ENCODE results near the gene C2CD4D.
A peak's percentile ranks its signal among the peaks of the same experiment; 100 is the strongest.

Gene C2CD4D

DNA sequence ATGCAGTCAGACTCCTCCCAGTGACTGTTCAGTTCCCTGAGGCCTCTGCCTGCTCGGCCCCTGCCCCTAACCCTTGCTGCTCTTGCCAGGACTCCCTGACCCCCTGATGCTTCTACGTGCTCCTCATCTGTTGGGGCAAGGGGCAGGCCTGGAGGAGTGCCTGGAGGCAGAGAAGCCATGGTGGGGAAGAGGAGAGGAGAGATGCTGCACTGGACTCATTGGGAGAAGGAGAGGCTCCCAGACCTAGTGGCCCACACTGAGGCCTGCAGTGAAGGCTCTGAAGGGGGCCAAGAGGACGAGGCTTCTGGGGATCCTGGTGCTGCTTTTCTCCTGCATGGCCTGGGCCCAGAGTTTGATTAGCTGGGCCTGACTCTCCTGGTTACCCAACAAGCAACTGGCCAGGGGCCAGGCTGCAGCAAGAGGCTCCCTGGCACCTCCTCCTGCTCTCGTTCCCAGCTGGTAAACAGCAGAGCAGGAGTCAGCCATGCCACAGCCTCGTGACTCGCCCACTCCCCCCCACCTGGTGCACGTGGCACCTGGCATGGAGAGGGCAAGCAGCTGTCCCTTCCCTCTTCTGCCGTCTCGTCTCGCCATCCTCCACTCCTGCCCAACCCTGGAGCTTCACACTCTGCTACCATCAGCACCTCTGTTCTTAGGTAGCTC lies 7.2 kb downstream of the C2CD4D start:
- peak; percentile 52 for DNase-seq

DNA sequence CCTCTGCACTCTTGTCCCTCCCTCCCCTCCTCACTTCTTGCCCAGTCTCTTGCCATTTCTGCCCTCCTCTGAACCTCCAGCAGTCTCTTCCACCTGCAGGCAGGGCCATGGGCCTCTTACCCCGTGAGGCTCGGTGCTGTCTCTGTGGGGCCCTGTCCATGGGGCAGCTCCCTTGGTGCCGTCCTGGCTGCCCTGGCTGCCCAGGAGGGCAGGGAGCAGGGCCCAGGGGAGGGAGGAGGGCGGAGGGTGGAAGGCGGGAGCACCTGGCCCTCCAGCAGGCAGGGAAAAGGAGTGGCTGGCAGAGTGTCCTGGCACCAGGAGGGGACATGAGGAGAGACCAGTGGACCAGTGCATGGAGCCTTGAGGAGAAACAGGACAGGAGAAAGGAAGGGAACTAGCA lies 8.0 kb downstream of the C2CD4D start, which contains the start of gene RORC:
TSS of gene RORC (minus strand) at position 198 of the 400 bp plus-strand sequence. CDS start at position 160, 38 bp downstream.
- peak; percentile 33 for DNase-seq

DNA sequence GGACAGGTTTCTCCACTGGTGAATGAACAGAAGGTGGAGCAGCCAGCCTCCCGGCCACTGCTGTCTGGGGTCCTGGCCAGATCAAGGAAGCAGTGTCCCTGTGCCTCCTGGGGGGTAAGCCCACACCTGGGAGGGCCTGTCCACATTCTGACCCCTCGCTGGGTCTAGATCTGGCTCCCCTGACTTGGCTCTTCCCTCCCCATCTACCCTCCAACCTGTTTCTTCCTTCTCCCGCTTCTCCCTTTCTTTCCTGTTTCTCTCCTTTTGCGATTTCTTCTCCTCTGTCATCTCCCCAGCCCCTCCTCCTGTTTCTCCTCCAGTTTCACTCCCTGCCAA lies 8.4 kb downstream of the C2CD4D start:
- DNase-seq, result no peak

DNA sequence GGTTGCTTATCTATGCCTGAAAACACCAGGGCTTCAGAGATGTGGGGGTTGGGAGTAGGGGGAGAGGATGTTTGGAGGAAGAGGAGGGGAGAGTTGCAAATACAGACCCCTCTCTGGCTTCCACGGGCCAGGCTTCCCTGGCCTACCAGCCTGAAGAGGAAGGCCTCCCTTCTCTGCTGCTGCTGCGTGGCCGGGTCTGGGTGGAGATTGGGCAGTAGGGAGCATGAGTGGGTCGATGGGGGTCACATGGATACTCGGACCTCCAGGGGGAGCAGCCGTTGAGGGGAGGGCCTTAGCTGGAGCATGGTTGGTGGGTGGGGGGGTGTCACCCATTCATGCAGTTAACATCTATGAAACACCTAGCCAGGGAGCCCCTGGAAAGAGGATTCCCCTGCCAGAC lies 9.6 kb downstream of the C2CD4D start:
- no peak for DNase-seq

DNA sequence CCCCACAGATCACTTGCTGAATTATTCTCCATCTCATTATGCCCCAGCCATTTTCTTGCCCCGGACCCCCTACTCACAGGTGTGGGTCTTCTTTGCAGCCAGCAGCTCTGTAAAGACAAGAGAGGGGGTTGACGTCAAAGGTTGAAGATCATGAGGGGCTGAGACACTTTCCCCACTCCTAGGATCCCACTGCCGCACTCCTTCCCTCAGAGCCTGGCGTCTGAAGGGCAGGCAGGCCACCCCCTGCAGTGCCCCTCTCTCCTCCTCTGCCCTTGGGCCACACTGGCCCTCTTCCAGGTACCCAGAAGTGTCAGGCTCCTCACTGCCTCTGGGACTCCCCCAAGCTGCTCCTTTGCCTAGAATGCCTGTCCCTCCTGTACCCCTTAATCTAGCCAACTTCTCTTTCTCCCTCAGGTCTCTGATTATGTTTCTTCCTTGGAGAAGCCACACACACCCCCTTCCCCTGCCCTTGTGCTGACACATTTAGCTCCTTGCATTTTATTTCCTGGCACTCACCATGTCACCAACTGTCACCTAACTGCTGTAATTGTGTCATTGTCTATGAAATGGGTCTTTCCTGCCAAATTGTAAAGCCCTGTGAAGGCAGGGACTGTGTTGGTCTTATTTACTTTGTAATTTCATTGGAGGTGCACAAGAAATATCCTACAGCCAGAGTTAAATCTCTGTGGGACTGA lies 10.1 kb downstream of the C2CD4D start:
- no peak for DNase-seq

DNA sequence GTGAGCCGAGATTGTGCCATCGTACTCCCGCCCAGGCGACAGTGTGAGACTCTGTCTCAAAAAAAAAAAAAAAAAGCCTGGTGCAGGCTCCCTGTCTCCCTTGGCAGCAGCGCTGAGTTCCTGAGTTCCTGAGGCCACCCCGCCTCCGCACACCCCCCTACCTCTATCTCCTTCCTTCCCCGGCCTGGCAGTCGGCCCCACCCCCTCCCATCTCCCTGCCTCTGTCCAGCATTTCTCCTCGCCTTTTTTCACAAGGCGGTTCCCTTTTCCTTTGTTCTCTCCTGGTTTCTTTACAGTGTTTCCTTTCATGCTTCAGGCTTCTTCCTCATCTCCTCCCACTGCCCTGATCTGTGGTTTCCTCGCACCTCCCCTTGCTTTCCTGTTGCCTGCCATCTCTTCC lies 10.7 kb downstream of the C2CD4D start:
- no peak for DNase-seq

DNA sequence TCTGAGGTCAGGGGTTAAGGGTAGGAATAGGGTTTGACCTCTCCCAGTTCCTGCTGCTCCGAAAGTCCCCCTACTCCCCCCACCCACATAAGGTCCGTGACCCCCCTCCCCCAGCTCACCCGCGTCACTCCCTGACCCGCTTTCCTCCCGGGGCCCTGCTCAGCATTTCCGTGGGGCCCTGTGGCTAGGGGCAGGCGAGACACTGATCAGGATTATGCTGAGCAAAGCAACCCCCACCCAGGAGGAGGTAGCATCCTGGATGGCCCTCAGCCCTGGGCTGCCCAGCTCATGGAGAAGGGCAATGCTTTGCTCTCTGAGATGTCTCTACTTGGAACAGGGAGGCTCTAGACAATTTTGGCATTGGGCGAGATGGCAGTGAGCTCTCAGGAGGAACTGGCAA lies 11.8 kb downstream of the C2CD4D start:
- no peak for DNase-seq

DNA sequence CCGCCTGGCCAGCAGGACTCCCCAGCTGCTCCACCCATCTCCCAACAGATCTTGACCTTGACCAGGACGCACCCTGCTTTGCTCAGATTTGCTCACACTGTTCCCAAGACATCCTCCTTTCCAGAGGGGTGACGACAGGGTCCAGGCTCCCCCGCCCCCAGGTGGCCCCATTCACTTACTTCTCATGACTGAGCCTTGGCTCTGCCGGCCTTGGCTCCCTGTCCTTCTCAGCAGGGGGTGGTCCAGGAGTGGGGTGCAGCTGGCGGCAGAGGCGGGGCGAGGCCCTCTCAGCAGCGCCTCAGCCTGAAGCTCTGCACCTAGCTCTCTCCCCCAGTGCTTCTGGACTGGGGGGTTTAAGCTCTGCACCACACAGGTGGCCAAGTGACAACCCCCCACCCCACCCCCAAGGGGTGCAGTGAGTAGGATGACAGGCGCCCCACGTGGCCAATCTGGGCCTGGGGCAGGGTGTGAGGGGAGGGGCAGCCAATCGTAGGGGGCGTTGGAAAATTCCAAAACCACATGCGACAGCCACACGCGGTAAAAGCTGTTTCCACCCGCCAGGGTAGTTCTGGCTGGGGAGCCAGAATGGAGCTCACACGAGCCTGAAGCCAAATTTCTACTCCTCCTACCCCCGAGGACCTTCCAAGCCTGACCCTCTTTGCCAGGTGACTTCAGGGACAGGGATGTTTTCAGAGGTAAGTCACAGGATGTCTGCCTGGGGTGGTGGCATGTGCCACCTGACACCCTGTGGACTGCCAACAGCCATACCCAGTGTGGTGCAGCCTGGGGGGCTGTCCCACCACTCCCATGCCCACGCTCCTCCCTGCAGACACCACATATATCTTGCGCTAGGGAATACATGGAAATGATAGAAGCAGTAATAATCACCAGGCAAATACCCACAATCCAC lies 13.6 kb downstream of the C2CD4D start:
- no peak for DNase-seq

DNA sequence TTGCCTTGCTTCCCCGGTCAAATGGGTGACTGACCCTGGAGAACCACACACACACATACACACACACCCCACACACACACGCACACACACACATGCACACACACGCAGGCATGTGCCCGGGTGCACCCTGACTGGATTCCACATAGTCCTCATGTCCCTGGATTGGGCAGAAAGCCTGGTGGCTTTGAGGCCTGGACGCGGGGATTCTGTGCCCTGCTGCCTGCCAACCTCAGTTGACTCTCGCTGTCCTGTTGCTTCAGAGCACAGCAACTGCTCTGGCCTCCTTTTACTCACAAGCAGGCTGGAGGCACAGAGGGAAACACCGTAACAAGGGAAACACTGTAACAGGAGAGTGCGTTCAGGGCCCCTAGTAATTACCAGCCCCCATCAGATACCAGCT lies 14.4 kb downstream of the C2CD4D start:
- DNase-seq, result no peak

DNA sequence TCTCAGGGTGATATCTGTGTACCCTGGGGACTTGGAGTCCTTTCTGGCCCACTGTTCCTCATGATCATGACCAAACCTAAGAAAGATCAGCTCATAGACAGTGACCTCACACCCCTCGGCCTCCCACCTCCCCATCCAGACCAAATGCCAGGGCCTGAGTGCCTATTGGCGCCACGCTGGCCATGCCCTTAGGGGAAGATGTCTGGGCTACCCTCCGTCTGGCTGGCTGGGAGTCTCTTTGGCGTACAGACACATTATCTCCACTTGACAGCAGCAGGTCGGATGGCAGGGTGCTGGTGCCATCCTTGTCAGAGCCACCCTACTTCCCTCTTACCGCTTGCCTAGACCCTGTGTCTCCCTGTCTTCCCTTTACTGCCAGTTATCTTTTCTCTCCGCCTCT lies 16.4 kb downstream of the C2CD4D start:
- no peak for DNase-seq

DNA sequence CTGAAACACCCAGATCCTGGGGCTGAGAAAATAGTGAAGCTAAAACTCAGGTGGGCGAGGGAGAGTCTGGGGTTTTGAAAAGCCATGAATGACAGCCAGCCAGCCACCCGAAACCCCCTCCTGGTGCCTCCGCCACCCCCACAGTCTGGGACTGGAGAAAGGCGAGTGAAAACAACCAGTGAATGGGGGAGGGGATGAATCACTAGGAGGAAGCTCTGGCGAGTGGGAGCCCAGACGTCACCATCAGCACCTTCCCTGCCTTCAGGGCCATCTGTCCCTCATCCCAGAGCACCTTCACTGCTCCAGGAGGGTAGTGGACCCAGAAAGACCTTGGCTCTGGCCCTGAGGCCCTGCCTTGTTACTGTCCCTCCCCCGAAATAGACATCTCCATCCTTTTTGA lies 17.2 kb downstream of the C2CD4D start:
- DNase-seq, result no peak

DNA sequence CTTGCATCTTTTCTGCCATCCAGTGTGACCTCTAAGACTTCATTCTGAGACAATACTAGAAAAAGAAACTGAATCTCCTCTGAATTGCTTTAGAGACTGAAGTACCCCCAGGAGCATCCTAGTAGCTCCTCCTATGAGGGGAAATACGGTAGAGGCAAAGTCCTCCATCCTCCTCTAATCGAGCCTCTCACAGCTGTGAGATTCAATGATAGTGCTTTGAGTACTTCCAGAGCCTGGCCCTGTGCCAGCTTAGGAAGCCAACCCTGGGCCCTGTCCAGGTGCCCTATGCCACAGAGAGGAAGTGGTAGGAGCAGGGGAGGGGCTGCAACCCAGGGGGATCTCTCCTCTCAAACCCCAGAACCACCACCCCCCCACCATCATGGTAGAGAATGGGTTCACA lies 18.7 kb downstream of the C2CD4D start:
- no peak for DNase-seq

DNA sequence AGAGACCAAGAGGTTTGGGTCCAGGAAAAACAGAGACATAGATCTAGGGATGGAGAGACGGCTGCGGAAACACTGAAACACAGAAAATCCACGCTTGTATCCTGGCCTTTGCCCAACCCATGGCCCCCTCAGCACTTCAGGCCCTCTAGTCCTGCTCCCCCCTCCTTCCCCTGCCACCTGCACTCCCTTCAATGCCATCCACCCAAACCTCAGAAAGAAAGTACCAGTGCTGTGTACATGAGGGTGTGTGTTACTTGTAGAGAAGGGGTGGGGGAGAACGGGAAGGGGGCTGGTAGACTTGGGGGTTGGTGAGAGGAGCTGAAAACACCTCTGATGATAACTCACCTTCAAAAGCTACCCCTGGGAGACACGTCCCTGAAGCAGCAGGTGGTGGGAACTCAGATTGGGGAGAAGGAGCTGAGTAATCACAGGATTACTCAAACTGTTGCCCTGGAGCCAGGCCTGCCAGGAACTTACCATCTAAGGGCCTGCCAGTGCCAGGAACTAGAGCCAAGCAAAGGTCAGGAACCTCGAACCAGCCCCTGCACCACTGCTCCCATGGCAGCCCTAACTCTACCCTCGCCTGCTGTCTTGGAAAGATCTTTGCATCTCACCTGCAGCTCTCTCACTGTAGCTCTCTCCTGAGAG lies 19.5 kb downstream of the C2CD4D start:
- DNase-seq, result no peak

DNA sequence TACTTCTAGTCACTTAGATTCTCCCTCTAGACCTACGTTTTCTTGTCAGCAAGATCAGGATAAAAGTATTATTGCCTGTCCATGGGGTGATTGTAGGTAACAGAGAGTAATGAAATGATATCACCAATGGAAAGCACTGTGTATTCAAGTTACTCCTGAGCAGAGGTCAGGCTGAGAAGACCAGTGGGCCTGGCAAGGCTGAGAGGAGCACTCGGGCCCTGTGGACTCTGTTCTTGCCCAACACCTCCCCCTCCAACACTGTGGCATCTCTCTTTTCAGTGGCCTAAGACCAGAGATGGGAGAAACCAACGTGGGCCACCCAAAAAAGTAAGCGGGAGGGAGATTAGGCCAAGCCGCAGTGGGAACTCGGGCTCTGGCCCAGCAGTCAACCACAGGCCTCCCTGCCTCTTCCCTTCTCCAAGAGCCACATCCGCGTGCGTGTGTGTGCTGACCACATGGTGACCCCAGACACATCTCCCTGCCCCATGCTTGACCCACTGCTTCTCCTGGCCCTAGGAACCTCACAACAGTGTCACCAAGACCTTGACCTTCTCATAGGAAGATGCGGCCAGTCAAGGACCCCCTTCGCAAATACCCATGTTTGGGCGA lies 20.3 kb downstream of the C2CD4D start:
- DNase-seq, result no peak

DNA sequence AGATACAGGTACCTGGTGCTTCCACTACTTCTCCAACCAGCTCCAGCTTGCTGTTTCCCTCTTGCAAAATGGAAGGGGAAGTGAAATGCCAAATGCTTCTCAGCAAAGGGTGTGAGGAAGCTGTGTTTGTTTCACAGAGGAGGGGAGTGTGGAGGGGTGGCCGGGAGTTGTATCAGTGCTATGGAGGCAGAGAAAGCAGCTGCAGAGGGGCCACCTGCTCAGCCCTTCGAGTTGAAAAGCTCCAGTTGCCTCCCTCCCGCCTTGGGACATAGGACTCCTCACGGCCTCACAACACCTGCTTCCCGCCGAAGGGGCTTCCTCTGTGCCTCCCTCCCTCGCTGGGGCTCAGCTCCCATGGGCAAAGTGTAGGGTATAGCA lies 22.3 kb downstream of the C2CD4D start:
- no peak for DNase-seq

DNA sequence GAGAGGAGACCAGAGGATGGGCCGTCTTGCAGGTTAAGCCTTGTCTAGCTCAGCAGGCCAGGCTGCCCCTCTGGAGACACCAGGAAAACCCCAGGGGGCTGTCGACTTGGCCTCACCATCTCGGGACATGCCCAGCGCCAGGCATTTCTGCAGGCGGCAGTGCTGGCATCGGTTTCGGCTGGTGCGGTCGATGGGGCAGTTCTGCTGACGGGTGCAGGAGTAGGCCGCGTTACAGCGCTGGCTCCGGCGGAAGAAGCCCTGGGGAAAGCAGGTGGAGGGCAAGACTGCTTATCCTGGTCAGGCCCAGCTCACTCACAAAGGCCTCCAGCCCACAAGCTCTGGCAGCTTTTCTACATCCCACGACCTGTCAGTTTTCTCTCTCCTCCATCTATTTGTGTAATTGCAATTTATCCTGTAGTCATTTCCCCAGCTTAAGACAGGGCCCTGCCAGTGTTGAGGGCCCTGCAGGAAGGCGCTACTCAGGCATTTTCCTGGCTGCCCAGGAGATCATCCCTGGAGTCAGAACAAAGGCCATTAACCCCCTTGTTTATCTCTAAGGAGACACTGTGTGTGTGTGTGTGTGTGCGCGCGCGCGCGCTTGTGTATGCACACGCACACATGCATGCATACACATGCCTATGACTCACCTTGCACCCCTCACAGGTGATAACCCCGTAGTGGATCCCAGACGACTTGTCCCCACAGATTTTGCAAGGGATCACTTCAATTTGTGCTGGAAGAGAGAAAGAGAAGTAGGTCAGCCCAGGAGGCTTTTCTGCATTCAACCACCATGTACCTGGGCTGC lies 22.9 kb downstream of the C2CD4D start:
- no peak for DNase-seq

DNA sequence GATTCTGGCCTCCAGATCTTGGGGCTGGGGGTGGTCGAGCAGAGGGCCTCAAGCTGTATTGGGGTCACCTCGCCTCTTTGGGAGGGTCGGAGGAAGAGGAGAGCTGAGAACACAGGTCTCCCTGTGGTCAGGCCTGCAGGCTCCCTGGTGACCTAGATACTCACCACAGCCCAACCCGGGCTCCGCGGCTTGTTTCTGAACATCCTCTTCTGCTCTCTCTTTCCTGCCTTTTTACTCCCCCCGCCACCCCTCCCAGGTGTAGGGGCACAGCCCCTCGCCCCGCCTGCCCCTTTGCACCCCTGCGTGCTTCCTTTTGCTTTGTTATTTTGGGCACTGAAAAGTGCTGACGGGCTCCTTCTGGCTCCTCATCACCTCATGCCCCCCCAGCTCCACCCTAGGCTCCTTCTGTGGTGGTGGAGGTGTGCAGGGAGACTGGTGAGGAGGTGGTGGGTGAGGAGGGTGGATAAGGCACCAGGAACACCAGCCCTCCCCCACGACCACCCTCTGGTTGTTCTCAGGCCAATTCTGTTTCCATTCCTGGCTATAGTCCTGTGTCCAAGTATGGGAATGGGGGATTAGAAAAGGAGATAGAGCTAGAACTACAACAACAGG lies 23.8 kb downstream of the C2CD4D start:
- DNase-seq, result no peak

DNA sequence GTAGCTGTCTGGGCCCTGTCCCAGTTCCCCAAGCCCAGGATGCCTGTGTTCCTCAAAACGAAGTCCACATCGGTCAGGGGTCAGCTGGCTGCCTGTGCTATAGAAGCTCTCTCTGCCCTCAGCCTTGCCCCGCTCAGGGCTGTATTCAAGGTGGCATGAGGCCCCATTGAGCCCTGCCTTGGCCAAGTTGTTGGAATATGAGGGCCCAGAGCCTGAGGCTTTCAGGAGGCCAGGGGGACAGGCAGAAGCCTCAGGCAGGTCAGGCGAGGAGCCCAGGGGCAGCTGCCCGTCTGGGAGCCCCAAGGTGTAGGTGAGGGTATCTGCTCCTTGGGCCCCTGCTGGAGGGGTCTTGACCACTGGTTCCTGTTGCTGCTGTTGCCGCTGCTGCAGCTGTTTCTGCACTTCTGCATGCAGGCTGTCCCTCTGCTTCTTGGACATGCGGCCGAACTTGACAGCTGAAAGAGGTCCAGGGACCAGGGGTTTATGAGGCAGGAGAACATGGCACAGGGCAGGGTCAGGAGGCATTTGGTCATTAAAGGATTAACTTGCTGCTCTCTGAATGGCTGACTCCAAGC lies 24.6 kb downstream of the C2CD4D start:
- DNase-seq, result no peak

DNA sequence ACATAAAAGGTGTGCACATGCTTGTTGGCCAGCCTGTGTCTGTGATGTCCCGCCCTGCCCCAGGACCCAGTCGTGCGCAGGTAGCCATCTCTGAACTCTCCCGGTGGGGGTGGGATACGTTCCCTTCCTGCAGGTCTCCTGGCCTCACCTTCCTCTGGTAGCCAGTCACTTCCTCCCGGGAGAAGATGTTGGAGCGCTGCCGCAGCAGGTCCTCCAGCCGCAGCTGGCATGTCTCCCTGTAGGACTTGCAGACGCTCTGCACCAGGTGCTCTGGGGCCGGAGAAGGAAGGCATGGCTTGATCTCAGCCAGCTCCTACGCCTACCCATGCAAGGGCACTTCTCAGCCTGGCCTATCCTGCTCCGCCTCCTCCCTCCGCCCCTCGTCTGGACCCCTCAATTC lies 25.2 kb downstream of the C2CD4D start:
- no peak for DNase-seq

DNA sequence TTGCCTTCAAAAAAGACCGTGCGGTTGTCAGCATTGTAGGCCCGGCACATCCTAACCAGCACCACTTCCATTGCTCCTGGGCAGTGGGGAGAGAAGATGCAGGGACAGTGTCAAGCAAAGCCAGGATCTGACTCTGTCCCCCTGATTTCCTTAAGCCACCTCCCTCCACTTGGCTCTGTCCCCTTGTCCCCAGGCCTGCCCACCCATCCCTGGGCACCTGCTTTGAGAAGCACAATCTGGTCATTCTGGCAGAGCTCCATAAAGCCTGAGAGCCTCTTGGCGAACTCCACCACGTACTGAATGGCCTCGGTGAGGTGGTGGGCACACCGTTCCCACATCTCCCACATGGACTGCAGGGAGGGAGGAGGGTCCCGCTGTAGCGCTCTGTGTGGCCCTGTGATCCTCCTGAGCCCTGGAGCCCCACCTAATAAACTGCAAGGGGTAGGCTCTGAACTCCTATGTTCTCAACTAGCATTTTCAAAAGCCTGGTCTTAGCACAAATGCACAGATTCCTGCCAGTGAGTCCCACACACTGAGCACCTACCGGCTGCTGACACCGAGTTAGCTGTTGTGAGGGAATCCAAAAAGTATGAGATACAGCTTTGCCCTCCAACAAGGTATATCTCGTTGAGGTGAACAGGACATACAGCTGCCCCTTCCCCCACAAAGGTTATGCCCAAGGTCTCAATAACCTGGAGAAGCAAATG lies 26.2 kb downstream of the C2CD4D start:
- DNase-seq, result no peak

DNA sequence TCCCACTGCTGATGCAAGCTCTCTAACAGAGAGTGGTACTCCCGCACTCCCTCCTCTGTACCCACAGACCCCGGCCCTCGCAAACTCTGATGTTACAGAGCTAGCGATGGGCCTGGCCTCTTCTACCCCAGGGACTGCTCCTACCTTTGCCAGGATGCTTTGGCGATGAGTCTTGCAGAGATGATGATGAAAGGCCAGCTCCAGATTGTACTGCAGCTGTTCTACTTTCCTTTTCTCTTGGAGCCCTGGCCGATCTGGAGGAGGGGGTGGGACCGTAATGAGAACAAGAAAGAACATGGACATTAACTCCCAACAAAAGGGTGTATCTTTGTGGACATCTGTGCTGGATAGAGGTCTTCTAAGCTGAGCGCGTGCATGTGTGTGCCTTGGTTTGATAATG lies 28.4 kb downstream of the C2CD4D start:
- no peak for DNase-seq

All from cortex of kidney (tissue), 1 donor.